H1 (cell line): ENCODE measurements around the gene MRPS26. TPM values are rescaled to one million over a fixed set of nuclear protein-coding genes. Genes with fewer than 3 reads are reported as not detected.

Experiments used
- SP2 ChIP-seq: IDR thresholded peaks from 2 replicates; pipeline ENCODE4 v1.6.1; 2012; ENCODE audit warnings: mild to moderate bottlenecking, low read length, inconsistent platforms
- polyA plus RNA-seq, 7 experiments: library from polyadenylated mRNA; depleted of rRNA in 3 of 7; stranded (reverse) in 5 of 7; unstranded in 2 of 7; fragments of >200 nt in 5 of 7; fragments of 200-250 nt in 2 of 7; gene quantifications; 1 replicate in 5 of 7; 2 replicates in 1 of 7; 4 replicates in 1 of 7; pipeline versions ENCODE4 v1.2.1 to v1.2.3, GENCODE V29; 2011 to 2013; ENCODE audit warnings: missing spikeins in 2 of 7, mixed read lengths in 2 of 7
- total RNA-seq: library from RNA; stranded (reverse); fragmentation: NEBNext Ultra II Directional; extraction: Animal tissue kit (Norgen Biotek cat#: 25700); gene quantifications from 2 replicates; pipeline ENCODE4 v1.2.1, GENCODE V29; 2021

MRPS26 gene
- total and polyA plus RNA-seq, 2 of the 8 experiments (the other 6 are each of a cell fraction or from before 2014, with no cell fraction given) = 83.6 to 103 TPM

- no peak for TF ChIP-seq SP2
Measured at GRCh38 chr20:3045816-3046676, at the start of gene MRPS26 (continued).
